ENCODE results near the gene SEZ6L.

SEZ6L gene

GRCh38 chr22:26286091-26286820 is 117.0 kb downstream of the SEZ6L start:
- H3K9ac ChIP-seq (ENCODE audit: low read length in 5 of 5): no peak overlapping the region
- no peak overlapping the region for H3K4me3 ChIP-seq (ENCODE audit: low read depth in 1 of 5, low read length in 5 of 5)
- no peaks in the 10 kb centered on the region for H3K9me3 ChIP-seq (ENCODE audit: control insufficient read depth in 5 of 5, low read length in 5 of 5)
- H3K27me3 ChIP-seq (ENCODE audit: control insufficient read depth in 5 of 5, insufficient read depth in 4 of 5, low read length in 5 of 5): peaks cover 0 to 19% (median 4%) of the 10 kb centered on the region in 5 donors
- H3K36me3 ChIP-seq (ENCODE audit: control insufficient read depth in 5 of 5, insufficient read depth in 5 of 5, low read length in 5 of 5): no peaks in the 10 kb centered on the region
- H3K4me1 ChIP-seq (ENCODE audit: control insufficient read depth in 5 of 5, insufficient read depth in 5 of 5, low read length in 5 of 5): no peaks in the 10 kb centered on the region
- no peak overlapping the region for H3K27ac ChIP-seq (ENCODE audit: low read depth, low read length)

- no peak overlapping the region for H3K27ac ChIP-seq (ENCODE audit: low read depth, low read length)
- no peaks in the 10 kb centered on the region for H3K36me3 ChIP-seq (ENCODE audit: control insufficient read depth in 5 of 5, insufficient read depth in 5 of 5, low read length in 5 of 5)
- no peaks in the 10 kb centered on the region for H3K4me1 ChIP-seq (ENCODE audit: control insufficient read depth in 5 of 5, insufficient read depth in 5 of 5, low read length in 5 of 5)
These were observed 118.3 kb downstream of the SEZ6L start for GRCh38 chr22:26287382-26288225.

GRCh38 chr22:26289611-26290101 is 120.4 kb downstream of the SEZ6L start:
- no peak overlapping the region for H3K9ac ChIP-seq (ENCODE audit: low read length in 5 of 5)
- H3K27ac ChIP-seq (ENCODE audit: low read depth, low read length): no peak overlapping the region
- H3K36me3 ChIP-seq (ENCODE audit: control insufficient read depth in 5 of 5, insufficient read depth in 5 of 5, low read length in 5 of 5): no peaks in the 10 kb centered on the region
- no peaks in the 10 kb centered on the region for H3K9me3 ChIP-seq (ENCODE audit: control insufficient read depth in 5 of 5, low read length in 5 of 5)
- no peak overlapping the region for H3K4me3 ChIP-seq (ENCODE audit: low read depth in 1 of 5, low read length in 5 of 5)
- H3K27me3 ChIP-seq (ENCODE audit: control insufficient read depth in 5 of 5, insufficient read depth in 4 of 5, low read length in 5 of 5): peaks cover 0 to 23% (median 4%) of the 10 kb centered on the region in 5 donors
- H3K4me1 ChIP-seq (ENCODE audit: control insufficient read depth in 5 of 5, insufficient read depth in 5 of 5, low read length in 5 of 5): no peaks in the 10 kb centered on the region

More at GRCh38 chr22:26287382-26288225, 118.3 kb downstream of the SEZ6L start:
- Histone ChIP-seq H3K9me3 (ENCODE audit: control insufficient read depth in 5 of 5, low read length in 5 of 5) (no peaks in the 10 kb centered on the region), H3K9ac (ENCODE audit: low read length in 5 of 5) (no peak overlapping the region), H3K27me3 (ENCODE audit: control insufficient read depth in 5 of 5, insufficient read depth in 4 of 5, low read length in 5 of 5) (peaks cover 0 to 19% (median 3%) of the 10 kb centered on the region in 5 donors), H3K4me3 (ENCODE audit: low read depth in 1 of 5, low read length in 5 of 5) (no peak overlapping the region)

GRCh38 chr22:26291940-26292666 is 122.8 kb downstream of the SEZ6L start:
- Histone ChIP-seq H3K4me1 (ENCODE audit: control insufficient read depth in 5 of 5, insufficient read depth in 5 of 5, low read length in 5 of 5) (no peaks in the 10 kb centered on the region), H3K9ac (ENCODE audit: low read length in 5 of 5) (no peak overlapping the region), H3K36me3 (ENCODE audit: control insufficient read depth in 5 of 5, insufficient read depth in 5 of 5, low read length in 5 of 5) (no peaks in the 10 kb centered on the region), H3K9me3 (ENCODE audit: control insufficient read depth in 5 of 5, low read length in 5 of 5) (peaks cover 0 to 2% (median 0%) of the 10 kb centered on the region in 5 donors), H3K27ac (ENCODE audit: low read depth, low read length) (no peak overlapping the region), H3K4me3 (ENCODE audit: low read depth in 1 of 5, low read length in 5 of 5) (no peak overlapping the region), H3K27me3 (ENCODE audit: control insufficient read depth in 5 of 5, insufficient read depth in 4 of 5, low read length in 5 of 5) (peaks cover 0 to 26% (median 3%) of the 10 kb centered on the region in 5 donors)

GRCh38 chr22:26292667-26292995 is 123.4 kb downstream of the SEZ6L start:
- H3K9me3 ChIP-seq (ENCODE audit: control insufficient read depth in 5 of 5, low read length in 5 of 5): peaks cover 0 to 2% (median 0%) of the 10 kb centered on the region in 5 donors

GRCh38 chr22:26295563-26296126 is 126.4 kb downstream of the SEZ6L start:
- no peaks in the 10 kb centered on the region for H3K4me1 ChIP-seq (ENCODE audit: control insufficient read depth in 5 of 5, insufficient read depth in 5 of 5, low read length in 5 of 5)
- peaks cover 0 to 9% (median 0%) of the 10 kb centered on the region in 5 donors for H3K27me3 ChIP-seq (ENCODE audit: control insufficient read depth in 5 of 5, insufficient read depth in 4 of 5, low read length in 5 of 5)
- no peaks in the 10 kb centered on the region for H3K36me3 ChIP-seq (ENCODE audit: control insufficient read depth in 5 of 5, insufficient read depth in 5 of 5, low read length in 5 of 5)
- no peak overlapping the region for H3K9ac ChIP-seq (ENCODE audit: low read length in 5 of 5)
- peaks cover 0 to 2% (median 0%) of the 10 kb centered on the region in 5 donors for H3K9me3 ChIP-seq (ENCODE audit: control insufficient read depth in 5 of 5, low read length in 5 of 5)
- no peak overlapping the region for H3K4me3 ChIP-seq (ENCODE audit: low read depth in 1 of 5, low read length in 5 of 5)
- H3K27ac ChIP-seq (ENCODE audit: low read depth, low read length): no peak overlapping the region

More at GRCh38 chr22:26292667-26292995, 123.4 kb downstream of the SEZ6L start:
- no peaks in the 10 kb centered on the region for H3K4me1 ChIP-seq (ENCODE audit: control insufficient read depth in 5 of 5, insufficient read depth in 5 of 5, low read length in 5 of 5)
- H3K9ac ChIP-seq (ENCODE audit: low read length in 5 of 5): no peak overlapping the region
- H3K27me3 ChIP-seq (ENCODE audit: control insufficient read depth in 5 of 5, insufficient read depth in 4 of 5, low read length in 5 of 5): peaks cover 0 to 26% (median 3%) of the 10 kb centered on the region in 5 donors
- no peak overlapping the region for H3K27ac ChIP-seq (ENCODE audit: low read depth, low read length)
- no peak overlapping the region for H3K4me3 ChIP-seq (ENCODE audit: low read depth in 1 of 5, low read length in 5 of 5)
- no peaks in the 10 kb centered on the region for H3K36me3 ChIP-seq (ENCODE audit: control insufficient read depth in 5 of 5, insufficient read depth in 5 of 5, low read length in 5 of 5)

- H3K9me3 ChIP-seq (ENCODE audit: control insufficient read depth in 5 of 5, low read length in 5 of 5): peaks cover 0 to 2% (median 0%) of the 10 kb centered on the region in 5 donors
- no peak overlapping the region for H3K4me3 ChIP-seq (ENCODE audit: low read depth in 1 of 5, low read length in 5 of 5)
- no peak overlapping the region for H3K9ac ChIP-seq (ENCODE audit: low read length in 5 of 5)
- no peaks in the 10 kb centered on the region for H3K36me3 ChIP-seq (ENCODE audit: control insufficient read depth in 5 of 5, insufficient read depth in 5 of 5, low read length in 5 of 5)
- no peaks in the 10 kb centered on the region for H3K4me1 ChIP-seq (ENCODE audit: control insufficient read depth in 5 of 5, insufficient read depth in 5 of 5, low read length in 5 of 5)
- H3K27ac ChIP-seq (ENCODE audit: low read depth, low read length): no peak overlapping the region
- H3K27me3 ChIP-seq (ENCODE audit: control insufficient read depth in 5 of 5, insufficient read depth in 4 of 5, low read length in 5 of 5): peaks cover 6 to 26% (median 11%) of the 10 kb centered on the region in 5 donors
These were observed 129.5 kb downstream of the SEZ6L start for GRCh38 chr22:26298605-26299310.

- Histone ChIP-seq H3K27ac (ENCODE audit: low read depth, low read length) (no peak overlapping the region), H3K36me3 (ENCODE audit: control insufficient read depth in 5 of 5, insufficient read depth in 5 of 5, low read length in 5 of 5) (no peaks in the 10 kb centered on the region), H3K9me3 (ENCODE audit: control insufficient read depth in 5 of 5, low read length in 5 of 5) (peaks cover 0 to 2% (median 0%) of the 10 kb centered on the region in 5 donors), H3K4me3 (ENCODE audit: low read depth in 1 of 5, low read length in 5 of 5) (no peak overlapping the region), H3K4me1 (ENCODE audit: control insufficient read depth in 5 of 5, insufficient read depth in 5 of 5, low read length in 5 of 5) (no peaks in the 10 kb centered on the region), H3K9ac (ENCODE audit: low read length in 5 of 5) (no peak overlapping the region), H3K27me3 (ENCODE audit: control insufficient read depth in 5 of 5, insufficient read depth in 4 of 5, low read length in 5 of 5) (peaks cover 6 to 22% (median 16%) of the 10 kb centered on the region in 5 donors)
These were observed 133.5 kb downstream of the SEZ6L start for GRCh38 chr22:26302726-26303125.

- Histone ChIP-seq H3K36me3 (ENCODE audit: control insufficient read depth in 5 of 5, insufficient read depth in 5 of 5, low read length in 5 of 5) (no peaks in the 10 kb centered on the region), H3K4me1 (ENCODE audit: control insufficient read depth in 5 of 5, insufficient read depth in 5 of 5, low read length in 5 of 5) (no peaks in the 10 kb centered on the region), H3K27ac (ENCODE audit: low read depth, low read length) (no peak overlapping the region), H3K9me3 (ENCODE audit: control insufficient read depth in 5 of 5, low read length in 5 of 5) (peaks cover 0 to 2% (median 0%) of the 10 kb centered on the region in 5 donors), H3K9ac (ENCODE audit: low read length in 5 of 5) (no peak overlapping the region), H3K27me3 (ENCODE audit: control insufficient read depth in 5 of 5, insufficient read depth in 4 of 5, low read length in 5 of 5) (peaks cover 6 to 22% (median 16%) of the 10 kb centered on the region in 5 donors), H3K4me3 (ENCODE audit: low read depth in 1 of 5, low read length in 5 of 5) (no peak overlapping the region)
These were observed 134.2 kb downstream of the SEZ6L start for GRCh38 chr22:26303475-26303874.

Data from subcutaneous abdominal adipose tissue (tissue), 5 donors.